ENCODE measurements around the gene FAU.
"Not testable (repeated sequence)": the region's sequence is repeated elsewhere in the genome, so short reads cannot be mapped to it uniquely, and the experiment has no call there.

The FAU gene

DNA sequence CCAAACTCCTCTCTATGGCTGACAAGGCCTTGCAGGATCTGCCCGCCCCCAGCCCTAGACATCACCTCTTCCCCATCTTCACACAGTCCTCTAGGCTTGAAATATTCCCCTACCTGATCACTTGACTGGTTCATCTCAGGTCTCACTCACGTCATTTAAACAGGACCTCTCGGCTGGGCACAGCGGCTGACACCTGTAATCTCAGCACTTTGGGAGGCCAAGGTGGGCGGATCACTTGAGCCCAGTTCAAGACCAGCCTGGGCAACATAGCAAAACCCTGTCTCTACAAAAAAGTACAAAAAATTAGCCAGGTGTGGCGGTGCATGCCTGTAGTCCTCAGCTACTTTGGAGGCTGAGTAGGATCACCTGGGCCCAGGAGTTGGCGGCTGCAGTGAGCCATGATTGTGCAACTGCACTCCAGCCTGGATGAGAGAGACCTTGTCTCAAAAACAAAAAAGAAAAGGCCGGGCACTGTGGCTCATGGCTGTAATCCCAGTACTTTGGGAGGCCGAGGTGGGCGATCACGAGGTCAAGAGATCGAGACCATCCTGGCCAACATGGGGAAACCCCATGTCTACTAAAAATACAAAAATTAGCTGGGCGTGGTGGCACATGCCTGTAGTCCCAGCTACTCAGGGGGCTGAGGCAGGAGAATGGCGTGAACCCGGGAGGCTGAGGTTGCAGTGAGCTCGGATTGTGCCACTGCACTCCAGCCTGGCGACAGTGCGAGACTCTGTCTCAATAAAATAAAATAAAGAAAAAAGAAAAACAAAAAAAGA, 2.9 kb downstream of the FAU start:
- not testable (repeated sequence) for FAIRE-seq

DNA sequence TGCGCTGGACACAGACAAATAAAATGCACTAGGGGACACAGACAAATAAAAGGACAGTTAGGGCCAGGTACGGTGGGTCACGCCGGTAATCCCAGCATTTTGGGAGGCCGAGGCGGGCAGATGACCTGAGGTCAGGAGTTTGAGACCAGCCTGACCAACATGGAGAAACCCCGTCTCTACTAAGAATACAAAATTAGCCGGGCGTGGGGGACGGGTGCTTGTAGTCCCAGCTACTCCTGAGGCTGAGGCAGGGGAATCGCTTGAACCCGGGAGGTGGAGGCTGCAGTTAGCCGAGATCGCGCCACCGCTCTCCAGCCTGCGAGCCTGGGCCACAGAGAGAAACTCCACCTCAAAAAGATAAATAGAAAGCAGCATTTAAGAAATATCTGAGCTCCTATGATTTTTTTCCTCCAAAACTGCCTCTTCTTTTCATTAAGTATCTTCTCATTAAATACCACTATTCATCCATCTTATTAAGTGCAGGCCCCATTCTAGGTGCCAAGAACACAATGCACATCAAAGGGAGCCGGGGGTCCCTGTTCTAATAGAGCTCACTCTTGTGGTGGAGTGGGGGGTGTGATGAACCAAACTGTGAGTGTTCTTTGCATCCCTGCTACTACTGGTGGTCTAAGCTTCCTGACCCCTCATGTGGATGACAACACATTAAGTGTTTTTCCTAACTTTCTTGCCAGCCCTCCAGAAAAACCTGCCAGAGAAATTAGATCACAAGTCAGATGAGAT, 3.7 kb downstream of the FAU start:
- no peak for FAIRE-seq

DNA sequence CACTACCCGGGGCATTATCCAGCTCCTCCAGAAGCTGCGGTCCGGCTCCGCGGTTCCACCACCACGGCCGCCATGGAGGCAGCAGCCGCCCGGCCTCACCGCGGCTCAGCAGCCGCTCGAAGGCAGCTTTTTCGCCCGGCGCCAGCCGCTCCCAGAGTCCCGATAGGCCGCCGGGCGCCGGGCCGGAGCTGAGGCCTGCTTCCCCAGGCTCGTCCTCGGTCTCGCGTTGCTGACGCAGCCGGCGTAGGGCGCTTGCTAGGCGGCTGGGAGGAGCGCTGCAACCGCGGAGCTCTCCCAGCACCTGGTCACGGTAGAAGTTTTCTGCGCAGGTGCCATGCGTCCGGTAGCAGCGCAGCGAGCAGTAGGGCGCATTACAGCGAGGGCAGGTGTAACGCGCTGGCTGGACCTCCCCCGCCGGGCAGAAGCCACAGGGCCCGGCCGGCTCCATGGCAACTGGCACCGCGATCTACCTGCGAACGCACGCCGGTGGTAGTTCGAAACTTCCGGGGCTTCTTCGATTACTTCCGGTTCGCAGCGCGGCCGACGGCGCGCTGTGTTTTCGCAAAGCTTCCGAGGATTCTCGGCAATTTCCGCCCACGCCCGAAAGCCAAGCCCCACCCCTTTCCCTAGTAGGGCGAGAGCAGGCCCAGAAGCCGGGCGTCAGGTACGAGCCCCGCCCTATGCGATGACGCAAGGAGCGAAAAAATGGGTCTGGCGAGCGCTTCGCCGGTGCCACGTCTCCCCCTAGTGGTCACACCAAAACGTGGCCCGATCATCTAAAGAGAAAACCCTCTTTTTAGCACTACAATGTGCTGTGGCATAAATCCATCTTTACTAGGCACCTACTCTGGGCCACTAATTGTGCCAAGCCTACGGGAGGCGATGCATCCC, 4.5 kb downstream of the FAU start, which contains the start of gene ZNHIT2:
TSS of gene ZNHIT2 (minus strand) at position 496 of the 891 bp plus-strand sequence. CDS start at position 448, 48 bp downstream.
- peak; percentile 99 for FAIRE-seq

DNA sequence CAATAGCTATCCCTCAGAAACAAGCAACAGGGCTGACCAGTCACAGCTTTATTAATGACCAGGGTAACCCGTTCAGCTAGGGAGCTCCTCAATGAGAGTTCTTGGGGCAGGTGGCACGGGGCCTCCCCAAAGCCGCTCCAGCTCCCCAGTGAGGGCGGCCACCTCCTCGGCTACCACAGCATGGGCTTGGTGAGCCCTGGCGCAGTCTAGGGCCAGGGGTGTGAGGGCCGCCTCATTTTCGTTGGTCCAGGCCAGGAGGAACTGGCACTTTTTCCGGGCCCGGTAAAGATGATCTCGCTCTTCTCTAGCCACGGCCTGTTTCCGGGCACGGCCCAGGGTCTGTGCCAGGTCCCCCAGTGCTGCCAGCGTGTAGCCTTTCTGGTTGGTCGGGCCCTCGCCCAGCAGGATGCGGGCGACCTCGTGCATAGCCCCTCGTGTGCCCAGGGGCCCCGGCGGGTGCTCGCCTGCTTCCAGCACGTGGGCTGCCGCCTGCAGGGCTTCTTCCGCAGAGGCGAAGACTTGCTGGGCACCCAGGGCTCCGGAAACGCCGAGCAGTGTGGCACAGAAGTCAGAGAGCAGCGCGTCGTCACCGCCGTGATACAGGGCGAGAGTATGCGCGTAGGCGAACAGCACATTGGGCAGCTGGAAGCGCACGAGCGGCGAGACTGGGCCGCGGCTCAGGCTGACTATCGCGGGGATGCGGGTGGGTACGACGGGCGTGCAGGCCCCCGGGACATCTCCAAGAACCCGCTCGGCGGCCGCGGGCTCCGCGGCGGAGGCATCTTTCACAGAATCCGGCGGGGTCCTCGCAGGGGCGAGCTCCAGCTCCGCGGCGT, 5.3 kb downstream of the FAU start:
- FAIRE-seq, result no peak

- FAIRE-seq, result no peak
These were observed 6.4 kb downstream of the FAU start for GRCh38 chr11:65115361-65116082.

DNA sequence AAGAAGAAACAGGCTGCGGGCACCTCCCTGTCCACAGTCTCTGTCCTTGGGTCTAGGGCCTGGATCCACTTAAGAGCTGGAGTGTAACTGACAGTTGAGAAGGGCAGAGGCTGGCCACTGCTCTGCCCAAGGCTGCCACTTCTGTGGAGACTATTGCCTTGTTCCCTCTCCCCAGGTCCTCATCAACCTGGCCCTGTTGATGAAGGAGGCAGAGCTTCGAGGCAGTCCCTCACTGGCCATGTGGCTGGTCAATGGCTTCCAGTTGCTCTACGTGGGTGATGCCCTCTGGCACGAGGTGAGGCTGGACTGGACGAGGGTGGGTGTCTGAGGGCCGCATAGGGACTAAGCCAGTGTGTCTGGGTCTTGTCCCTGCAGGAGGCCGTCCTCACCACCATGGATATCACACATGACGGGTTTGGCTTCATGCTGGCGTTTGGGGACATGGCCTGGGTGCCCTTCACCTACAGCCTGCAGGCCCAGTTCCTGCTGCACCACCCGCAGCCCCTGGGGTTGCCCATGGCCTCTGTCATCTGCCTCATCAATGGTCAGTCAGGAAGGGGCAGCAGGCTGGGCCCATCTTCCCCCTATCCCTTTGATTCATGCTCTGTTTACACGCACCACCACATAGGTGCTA, 7.3 kb downstream of the FAU start:
- FAIRE-seq, result no peak

- FAIRE-seq, result no peak
These were observed 8.1 kb downstream of the FAU start for GRCh38 chr11:65113839-65114238.

- no peak for FAIRE-seq
These were observed 8.6 kb downstream of the FAU start for GRCh38 chr11:65113361-65113756.

DNA sequence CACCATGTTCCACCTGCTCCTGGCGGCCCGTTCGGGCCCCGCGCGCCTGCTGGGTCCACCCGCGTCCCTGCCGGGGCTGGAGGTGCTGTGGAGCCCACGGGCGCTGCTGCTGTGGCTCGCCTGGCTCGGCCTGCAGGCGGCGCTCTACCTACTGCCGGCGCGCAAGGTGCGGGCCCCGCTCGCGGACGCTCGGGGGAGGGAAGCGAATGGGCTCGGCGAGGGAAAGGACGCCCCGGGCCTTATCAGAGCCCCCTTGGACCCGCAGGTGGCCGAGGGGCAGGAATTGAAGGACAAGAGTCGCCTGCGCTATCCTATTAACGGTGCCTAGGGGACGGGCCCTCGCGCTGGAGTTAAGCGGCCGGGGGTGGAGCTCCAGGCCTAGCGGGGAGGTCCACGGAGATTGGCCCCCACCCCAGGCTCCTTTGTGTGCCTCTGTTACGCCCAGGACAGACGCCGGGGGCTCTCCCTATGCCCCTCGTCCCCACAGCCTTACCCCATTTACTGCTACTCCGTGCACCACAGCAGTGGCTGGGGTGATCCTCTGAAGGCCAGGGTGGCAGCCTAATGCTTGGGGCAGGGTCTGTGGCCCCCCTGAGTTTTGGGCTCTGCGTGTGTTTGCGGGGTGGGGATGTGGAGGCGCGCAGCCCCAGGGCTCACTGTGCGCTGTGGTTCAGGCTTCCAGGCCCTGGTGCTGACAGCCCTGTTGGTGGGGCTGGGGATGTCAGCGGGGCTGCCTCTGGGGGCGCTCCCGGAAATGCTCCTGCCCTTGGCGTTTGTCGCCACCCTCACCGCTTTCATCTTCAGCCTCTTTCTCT, 9.2 kb downstream of the FAU start:
- no peak for FAIRE-seq

DNA sequence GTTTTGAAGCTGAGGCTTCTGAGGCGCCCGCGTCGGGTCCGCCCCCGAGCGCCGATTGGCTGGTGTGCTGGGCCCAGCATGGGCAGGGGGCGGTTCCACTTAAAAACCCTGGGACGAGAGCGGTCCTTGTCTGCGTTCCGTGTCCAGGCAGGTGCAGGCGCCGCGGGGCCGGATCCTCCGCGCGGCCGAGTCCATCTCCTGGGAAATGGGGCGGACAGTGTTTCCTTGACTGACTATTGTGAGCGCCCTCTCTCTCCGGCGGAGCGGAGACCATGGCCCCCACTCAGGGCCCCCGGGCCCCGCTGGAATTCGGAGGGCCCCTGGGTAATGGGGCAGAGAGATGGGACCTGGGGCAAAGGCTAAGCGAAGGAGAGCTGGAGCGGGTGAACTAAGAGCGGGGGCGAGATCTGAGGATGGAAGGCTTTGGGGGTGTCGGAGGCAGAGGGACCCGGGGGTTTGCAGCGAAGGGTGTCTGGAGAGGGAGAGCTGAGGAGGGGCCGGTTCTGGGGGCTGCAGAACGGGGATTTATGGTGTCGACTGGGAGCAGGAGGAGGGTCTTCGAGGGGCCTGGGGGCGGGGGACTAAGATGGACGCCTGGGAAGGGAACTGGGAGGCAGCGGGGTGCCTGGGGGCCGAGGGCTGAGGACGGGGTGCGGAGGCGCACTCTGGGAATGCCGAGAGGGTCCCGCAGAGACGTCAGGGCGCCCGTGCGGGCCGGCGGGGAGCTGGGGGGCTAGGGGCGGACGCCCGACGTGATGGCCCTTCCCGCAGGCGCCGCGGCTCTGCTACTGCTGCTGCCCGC, 10.0 kb downstream of the FAU start, which contains the start of gene TM7SF2:
TSS of gene TM7SF2 (plus strand) at position 129 of the 802 bp plus-strand sequence. CDS start at position 273, 144 bp downstream.
- peak; percentile 95 for FAIRE-seq

DNA sequence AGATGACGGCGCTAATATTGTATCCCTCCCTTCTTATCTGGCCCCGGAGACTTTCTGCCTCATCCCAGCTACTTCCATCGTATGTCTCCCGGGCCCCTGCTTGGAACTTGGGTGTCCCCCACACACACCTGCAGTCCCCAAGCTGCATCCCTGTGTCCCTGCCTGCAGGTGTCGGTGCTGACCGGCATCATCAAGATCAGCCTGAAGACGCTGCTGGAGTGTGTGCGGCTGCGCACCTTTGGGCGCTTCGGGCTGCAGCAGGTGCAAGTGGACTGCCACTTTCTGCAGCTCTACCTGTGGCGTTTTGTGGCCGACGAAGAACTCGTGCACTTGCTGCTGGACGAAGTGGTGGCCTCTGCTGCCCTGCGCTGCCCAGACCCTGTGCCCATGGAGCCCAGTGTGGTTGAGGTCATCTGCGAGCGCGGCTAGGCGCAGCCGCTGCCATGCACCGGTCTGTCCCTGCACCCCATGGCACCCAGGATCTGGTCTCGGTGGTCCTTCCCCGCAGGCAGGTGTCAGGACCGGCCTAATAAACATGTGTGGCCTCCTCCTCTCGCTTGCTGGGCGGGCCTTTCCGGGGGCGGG, 10.7 kb downstream of the FAU start:
- FAIRE-seq, result no peak

GRCh38 chr11:65110354-65110861, 11.5 kb downstream of the FAU start:
- peak; percentile 84 for FAIRE-seq

DNA sequence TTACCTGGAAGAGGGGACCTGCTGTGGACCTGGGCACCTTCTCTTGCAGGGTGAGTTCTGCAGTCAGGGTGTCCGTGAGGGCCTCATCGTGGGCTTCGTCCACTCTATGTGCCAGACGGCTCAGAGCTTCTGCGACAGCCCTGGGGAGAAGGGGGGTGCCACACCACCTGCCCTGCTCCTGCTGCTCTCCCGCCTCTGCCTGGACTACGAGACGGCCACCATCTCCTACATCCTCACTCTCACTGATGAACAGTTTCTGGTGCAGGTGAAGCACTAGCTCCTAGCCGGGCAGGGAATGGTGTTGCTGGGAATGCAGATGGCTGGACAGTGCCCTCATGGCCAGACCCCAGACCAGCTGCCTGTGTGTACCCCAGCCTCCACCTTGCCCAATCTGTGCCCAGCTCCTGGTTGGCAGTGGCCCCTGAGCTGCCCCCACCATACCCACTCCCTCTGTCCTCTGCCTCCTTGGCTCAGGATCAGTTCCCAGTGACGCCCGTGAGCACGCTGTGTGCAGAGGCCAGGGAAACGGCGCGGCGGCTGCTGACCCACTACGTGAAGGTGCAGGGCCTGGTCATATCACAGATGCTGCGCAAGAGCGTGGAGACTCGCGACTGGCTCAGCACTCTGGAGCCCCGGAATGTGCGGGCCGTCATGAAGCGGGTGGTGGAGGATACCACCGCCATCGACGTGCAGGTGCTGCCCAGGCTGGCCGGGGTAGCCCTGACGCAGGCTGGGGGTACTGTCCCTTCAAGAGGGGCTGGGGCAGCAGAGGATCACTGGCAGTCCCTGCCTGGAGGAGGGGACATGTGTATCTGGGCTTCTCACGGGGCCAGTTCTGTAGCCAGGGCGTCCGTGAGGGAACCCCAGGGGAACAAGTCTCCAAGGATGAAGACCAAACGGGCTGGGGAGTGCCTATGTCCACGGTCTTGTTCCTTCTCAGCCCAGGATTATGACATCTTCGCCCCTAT, 12.4 kb downstream of the FAU start:
- no peak for FAIRE-seq

- no peak for FAIRE-seq
These were observed 13.3 kb downstream of the FAU start for GRCh38 chr11:65108469-65109123.

DNA sequence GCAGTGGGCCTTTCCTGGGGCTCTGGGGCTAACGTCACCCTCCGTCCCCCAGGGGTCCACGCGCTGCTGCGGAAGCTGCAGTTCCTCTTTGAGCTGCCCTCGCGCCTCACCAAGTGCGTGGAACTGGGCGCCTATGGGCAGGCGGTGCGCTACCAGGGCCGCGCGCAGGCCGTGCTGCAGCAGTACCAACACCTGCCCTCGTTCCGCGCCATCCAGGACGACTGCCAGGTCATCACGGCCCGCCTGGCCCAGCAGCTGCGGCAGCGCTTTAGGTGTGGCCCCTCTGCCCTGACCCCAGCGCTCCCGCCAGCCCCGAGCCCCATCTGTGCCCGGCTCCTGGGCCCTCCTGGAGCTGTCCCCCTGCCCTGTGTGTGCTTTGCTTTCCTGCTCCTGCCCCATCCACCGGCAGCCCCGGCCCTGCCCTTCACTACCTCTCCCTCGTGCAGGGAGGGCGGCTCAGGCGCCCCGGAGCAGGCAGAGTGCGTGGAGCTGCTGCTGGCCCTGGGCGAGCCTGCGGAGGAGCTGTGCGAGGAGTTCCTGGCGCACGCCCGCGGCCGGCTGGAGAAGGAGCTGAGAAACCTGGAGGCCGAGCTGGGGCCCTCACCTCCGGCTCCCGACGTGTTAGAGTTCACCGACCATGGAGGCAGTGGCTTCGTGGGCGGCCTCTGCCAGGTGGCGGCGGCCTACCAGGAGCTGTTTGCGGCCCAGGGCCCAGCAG, 14.0 kb downstream of the FAU start:
- no peak for FAIRE-seq

GRCh38 chr11:65107078-65107477, 14.9 kb downstream of the FAU start:
- FAIRE-seq, result no peak

Data from G401.6 (cell line).